ENCODE results near the gene CIITA. TPM values are rescaled to one million over a fixed set of nuclear protein-coding genes. Genes with fewer than 3 reads are reported as not detected.

The CIITA gene
- total RNA-seq, 2 experiments from 2014 or later, result 2.4 to 3.0 TPM

DNA sequence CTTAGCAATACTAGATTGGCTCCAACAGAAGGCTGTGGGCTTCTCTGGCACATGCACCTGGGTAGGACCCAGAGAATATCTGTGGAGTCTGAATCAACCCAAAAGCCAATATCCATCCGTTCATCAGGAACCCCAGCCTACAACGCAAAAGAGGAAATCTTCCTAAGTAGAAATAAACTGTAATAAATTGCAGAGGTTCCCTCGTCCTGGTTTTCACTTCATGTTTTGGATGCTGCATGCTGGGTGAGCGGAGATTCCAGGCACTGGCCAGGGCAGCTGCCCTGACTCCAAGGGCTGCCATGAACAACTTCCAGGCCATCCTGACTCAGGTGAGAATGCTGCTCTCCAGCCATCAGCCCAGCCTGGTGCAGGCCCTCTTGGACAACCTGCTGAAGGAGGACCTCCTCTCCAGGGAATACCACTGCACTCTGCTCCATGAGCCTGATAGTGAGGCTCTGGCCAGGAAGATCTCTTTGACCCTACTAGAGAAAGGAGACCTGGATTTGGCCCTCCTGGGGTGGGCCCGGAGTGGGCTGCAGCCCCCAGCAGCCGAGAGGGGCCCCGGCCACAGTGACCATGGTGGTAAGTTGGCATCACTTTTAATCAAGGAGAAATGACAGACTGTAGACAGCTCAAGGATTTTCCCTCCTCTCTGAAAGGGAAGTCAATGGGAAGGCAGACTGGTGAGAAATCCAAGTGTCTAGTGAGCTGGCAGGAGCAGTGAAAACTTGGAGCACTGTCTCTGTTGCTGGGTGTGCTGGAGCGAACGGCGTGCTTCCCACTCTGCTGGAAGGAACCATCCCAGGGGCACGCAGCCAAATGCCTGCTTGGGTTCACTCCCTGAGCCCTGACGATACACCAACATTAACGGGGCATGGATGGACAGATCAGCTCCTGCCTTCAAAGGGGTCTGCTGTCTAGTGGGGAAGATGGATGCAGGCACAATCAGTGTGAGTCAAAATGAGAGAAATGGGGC is 10.7 kb upstream of the CIITA start:
- Mint-ChIP-seq H3K27me3 (peaks cover 14% of the 10 kb centered on the region), H3K4me1 (ENCODE audit: low read depth) (peaks cover 26% of the 10 kb centered on the region), H3K4me3 (no peak overlapping the region), H3K27ac (no peak overlapping the region), H3K36me3 (ENCODE audit: low read depth) (no peaks in the 10 kb centered on the region), H3K9me3 (no peaks in the 10 kb centered on the region)
- intact Hi-C loops (cut with DNase I, micrococcal nuclease), result no loop called here
- H3K27ac ChIP-seq (ENCODE audit: low read depth in 1 of 2, low read length in 2 of 2), result no peak overlapping the region
- no peaks in the 10 kb centered on the region for H3K36me3 ChIP-seq (ENCODE audit: insufficient read depth, low read length)
- ATAC-seq (ENCODE audit: poor library complexity) (no peak), DNase-seq (no peak)
- peaks cover 3 to 14% of the 10 kb centered on the region in 2 experiments for H3K27me3 ChIP-seq (ENCODE audit: control insufficient read depth in 1 of 2, insufficient read depth in 2 of 2, low read length in 2 of 2)
- TF ChIP-seq, protein P1, sequence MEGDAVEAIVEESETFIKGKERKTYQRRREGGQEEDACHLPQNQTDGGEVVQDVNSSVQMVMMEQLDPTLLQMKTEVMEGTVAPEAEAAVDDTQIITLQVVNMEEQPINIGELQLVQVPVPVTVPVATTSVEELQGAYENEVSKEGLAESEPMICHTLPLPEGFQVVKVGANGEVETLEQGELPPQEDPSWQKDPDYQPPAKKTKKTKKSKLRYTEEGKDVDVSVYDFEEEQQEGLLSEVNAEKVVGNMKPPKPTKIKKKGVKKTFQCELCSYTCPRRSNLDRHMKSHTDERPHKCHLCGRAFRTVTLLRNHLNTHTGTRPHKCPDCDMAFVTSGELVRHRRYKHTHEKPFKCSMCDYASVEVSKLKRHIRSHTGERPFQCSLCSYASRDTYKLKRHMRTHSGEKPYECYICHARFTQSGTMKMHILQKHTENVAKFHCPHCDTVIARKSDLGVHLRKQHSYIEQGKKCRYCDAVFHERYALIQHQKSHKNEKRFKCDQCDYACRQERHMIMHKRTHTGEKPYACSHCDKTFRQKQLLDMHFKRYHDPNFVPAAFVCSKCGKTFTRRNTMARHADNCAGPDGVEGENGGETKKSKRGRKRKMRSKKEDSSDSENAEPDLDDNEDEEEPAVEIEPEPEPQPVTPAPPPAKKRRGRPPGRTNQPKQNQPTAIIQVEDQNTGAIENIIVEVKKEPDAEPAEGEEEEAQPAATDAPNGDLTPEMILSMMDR (IDR thresholded peaks at IDR 0.05), result no peak
- CTCF ChIA-PET, result no interaction called here
- no peaks in the 10 kb centered on the region for H3K9me3 ChIP-seq (ENCODE audit: control insufficient read depth in 1 of 2, insufficient read depth in 1 of 2, low read length in 2 of 2)
- no peak overlapping the region for H3K4me3 ChIP-seq (ENCODE audit: low read length)
- POLR2A ChIA-PET, result no interaction called here
- H3K4me1 ChIP-seq (ENCODE audit: insufficient read depth, low read length), result peaks cover 30% of the 10 kb centered on the region

DNA sequence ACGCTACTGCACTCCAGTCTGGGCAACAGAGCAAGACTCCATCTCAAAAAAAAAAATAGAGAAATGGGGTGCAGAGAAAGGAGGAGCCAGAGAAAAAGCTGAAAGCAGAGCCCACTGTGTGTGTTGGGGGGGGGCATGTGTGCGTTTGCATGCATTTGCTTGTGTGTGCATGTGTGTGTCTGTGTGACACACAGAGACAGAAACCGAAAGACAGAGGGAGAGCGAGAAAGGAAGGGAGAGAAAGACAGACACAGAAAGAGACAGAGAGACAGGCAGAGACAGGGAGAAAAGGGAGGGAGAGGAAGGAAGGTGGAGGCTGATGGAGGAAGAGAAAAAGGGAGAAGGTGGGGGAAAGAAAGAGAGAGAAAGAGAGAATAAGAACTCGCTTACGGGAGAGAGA is 9.8 kb upstream of the CIITA start:
- CTCF ChIA-PET, result interaction anchor here (0.6 kb wide), 1 partner anchor 74 kb away, joined by 5 read pairs; no protein-coding TSS in a partner anchor
- intact Hi-C loops (cut with DNase I, micrococcal nuclease), result no loop called here
- no peak overlapping the region for H3K27ac Mint-ChIP-seq
- no peaks in the 10 kb centered on the region for H3K9me3 ChIP-seq (ENCODE audit: control insufficient read depth in 1 of 2, insufficient read depth in 1 of 2, low read length in 2 of 2)
- H3K9me3 Mint-ChIP-seq, result no peaks in the 10 kb centered on the region
- no peaks in the 10 kb centered on the region for H3K36me3 Mint-ChIP-seq (ENCODE audit: low read depth)
- H3K27ac ChIP-seq (ENCODE audit: low read depth in 1 of 2, low read length in 2 of 2), result no peak overlapping the region
- H3K4me1 Mint-ChIP-seq (ENCODE audit: low read depth), result peaks cover 31% of the 10 kb centered on the region
- H3K27me3 Mint-ChIP-seq, result peaks cover 14% of the 10 kb centered on the region
- no peak overlapping the region for H3K4me3 ChIP-seq (ENCODE audit: low read length)
- H3K27me3 ChIP-seq (ENCODE audit: control insufficient read depth in 1 of 2, insufficient read depth in 2 of 2, low read length in 2 of 2), result peaks cover 3 to 14% of the 10 kb centered on the region in 2 experiments
- no peak for DNase-seq
- peaks cover 38% of the 10 kb centered on the region for H3K4me1 ChIP-seq (ENCODE audit: insufficient read depth, low read length)
- no peaks in the 10 kb centered on the region for H3K36me3 ChIP-seq (ENCODE audit: insufficient read depth, low read length)
- H3K4me3 Mint-ChIP-seq, result no peak overlapping the region
- ATAC-seq (ENCODE audit: poor library complexity), result no peak
- POLR2A ChIA-PET, result no interaction called here
- TF ChIP-seq, protein P1 (IDR thresholded peaks at IDR 0.05), result no peak

DNA sequence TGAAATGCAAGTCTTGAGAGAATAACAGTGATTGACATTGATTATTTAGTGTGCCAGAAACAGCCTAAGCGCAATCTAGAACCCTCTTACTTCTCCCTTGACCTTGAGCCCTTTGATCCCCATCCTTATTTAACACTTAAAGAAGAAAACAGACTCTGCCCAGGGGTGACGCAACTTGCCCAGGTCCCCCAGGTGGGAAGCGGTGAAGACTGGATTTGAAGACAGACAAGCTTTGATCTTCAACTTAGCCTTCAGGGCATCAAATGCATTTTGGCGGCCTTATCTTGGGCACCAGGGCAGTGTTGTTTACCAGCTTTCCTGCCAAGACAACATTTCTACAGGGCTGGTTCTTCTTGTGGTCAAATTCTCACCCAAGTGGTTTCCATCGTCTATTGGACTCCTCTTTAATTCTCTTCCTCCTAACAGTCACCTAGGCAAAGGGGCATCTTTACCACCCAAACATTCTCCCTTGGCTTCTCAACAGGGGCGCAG is 8.9 kb upstream of the CIITA start:
- intact Hi-C loops (cut with DNase I, micrococcal nuclease), result no loop called here
- peaks cover 16% of the 10 kb centered on the region for H3K27me3 Mint-ChIP-seq
- H3K4me3 Mint-ChIP-seq, result no peak overlapping the region
- H3K4me1 Mint-ChIP-seq (ENCODE audit: low read depth), result peaks cover 31% of the 10 kb centered on the region
- Histone ChIP-seq H3K9me3 (ENCODE audit: control insufficient read depth in 1 of 2, insufficient read depth in 1 of 2, low read length in 2 of 2) (no peaks in the 10 kb centered on the region), H3K4me3 (ENCODE audit: low read length) (no peak overlapping the region), H3K36me3 (ENCODE audit: insufficient read depth, low read length) (no peaks in the 10 kb centered on the region), H3K4me1 (ENCODE audit: insufficient read depth, low read length) (peaks cover 38% of the 10 kb centered on the region), H3K27me3 (ENCODE audit: control insufficient read depth in 1 of 2, insufficient read depth in 2 of 2, low read length in 2 of 2) (peaks cover 3 to 14% of the 10 kb centered on the region in 2 experiments), H3K27ac (ENCODE audit: low read depth in 1 of 2, low read length in 2 of 2) (no peak overlapping the region)
- TF ChIP-seq, protein P1 (IDR thresholded peaks at IDR 0.05), result no peak
- H3K36me3 Mint-ChIP-seq (ENCODE audit: low read depth), result no peaks in the 10 kb centered on the region
- H3K9me3 Mint-ChIP-seq, result no peaks in the 10 kb centered on the region
- POLR2A ChIA-PET, result interaction anchor here (0.5 kb wide), 1 partner anchor 326 kb away, joined by 3 read pairs; no protein-coding TSS in a partner anchor
- CTCF ChIA-PET, result no interaction called here
- H3K27ac Mint-ChIP-seq, result no peak overlapping the region
- no peak for ATAC-seq (ENCODE audit: poor library complexity)
- DNase-seq, result no peak
